22Rv1 (cell line): Measurements from ENCODE around the gene ALLC.

Experiments used
- ZFX ChIP-seq: fragments of 450-650 bp; IDR thresholded peaks from 2 replicates; pipeline ENCODE4 v1.6.1; 2017; ENCODE audit warnings: antibody characterized with exemption, borderline replicate concordance
- TF ChIP-seq, protein P1 (sequence below): fragments of 450-650 bp; IDR thresholded peaks from 2 replicates; pipeline ENCODE4 v1.5.1; 2017; ENCODE audit warnings: mild to moderate bottlenecking

DNA sequence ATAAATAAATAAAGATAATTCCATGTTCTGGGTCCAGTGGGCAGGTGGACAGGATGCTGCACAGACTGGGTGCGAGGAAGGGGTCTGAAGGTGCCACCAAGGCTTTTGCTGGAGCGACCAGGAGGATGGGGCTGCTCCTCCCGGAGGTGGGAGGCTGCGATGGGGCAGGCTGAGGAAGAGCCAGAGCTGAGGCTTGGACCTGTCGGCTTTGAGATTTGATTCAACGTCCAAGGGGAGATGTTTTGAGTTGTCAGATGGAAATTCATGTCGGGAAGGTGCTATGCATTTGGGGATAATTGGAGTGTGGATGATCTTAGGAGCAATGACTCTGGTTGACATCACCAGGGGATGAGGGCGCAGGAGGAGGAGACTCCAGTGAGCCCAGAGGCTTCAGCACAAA, 11.7 kb downstream of the ALLC start:
- TF ChIP-seq, protein P1, sequence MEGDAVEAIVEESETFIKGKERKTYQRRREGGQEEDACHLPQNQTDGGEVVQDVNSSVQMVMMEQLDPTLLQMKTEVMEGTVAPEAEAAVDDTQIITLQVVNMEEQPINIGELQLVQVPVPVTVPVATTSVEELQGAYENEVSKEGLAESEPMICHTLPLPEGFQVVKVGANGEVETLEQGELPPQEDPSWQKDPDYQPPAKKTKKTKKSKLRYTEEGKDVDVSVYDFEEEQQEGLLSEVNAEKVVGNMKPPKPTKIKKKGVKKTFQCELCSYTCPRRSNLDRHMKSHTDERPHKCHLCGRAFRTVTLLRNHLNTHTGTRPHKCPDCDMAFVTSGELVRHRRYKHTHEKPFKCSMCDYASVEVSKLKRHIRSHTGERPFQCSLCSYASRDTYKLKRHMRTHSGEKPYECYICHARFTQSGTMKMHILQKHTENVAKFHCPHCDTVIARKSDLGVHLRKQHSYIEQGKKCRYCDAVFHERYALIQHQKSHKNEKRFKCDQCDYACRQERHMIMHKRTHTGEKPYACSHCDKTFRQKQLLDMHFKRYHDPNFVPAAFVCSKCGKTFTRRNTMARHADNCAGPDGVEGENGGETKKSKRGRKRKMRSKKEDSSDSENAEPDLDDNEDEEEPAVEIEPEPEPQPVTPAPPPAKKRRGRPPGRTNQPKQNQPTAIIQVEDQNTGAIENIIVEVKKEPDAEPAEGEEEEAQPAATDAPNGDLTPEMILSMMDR, result no peak
- no peak for TF ChIP-seq ZFX
